Calu3 (cell line): Measurements from ENCODE around the gene GRIA1. TPM values are rescaled to one million over a fixed set of nuclear protein-coding genes. Genes with fewer than 3 reads are reported as not detected.

ENCODE experiments used
- BruUV-seq: library from RNA; stranded (reverse); fragments of 400-500 nt; replicated peaks from 2 replicates; lab custom pipeline; 2021; lab: Mats Ljungman, UMichigan
- CTCF ChIA-PET: fragments of 300-600 bp; sonication (Branson Sonifier 250); formaldehyde crosslinking; loops from one replicate; lab custom pipeline; 2022; ENCODE audit warnings: antibody characterized with exemption; lab: Charles Lee
- DNase-seq: peaks from one replicate; pipeline ENCODE4 v3.0.0; 2022
- H3K27ac Mint-ChIP-seq: one replicate; pipeline ENCODE4 v1.8.0; 2022; ENCODE audit warnings: mixed read lengths; ENCODE audit not compliant: unreplicated experiment
- H3K27me3 Mint-ChIP-seq: one replicate; pipeline ENCODE4 v1.8.0; 2022; ENCODE audit warnings: mixed read lengths; ENCODE audit not compliant: unreplicated experiment
- H3K36me3 Mint-ChIP-seq: one replicate; pipeline ENCODE4 v1.8.0; 2022; ENCODE audit warnings: mild to moderate bottlenecking, moderate library complexity, mixed read lengths; ENCODE audit not compliant: insufficient read depth, unreplicated experiment
- H3K4me1 Mint-ChIP-seq: one replicate; pipeline ENCODE4 v1.8.0; 2022; ENCODE audit warnings: mild to moderate bottlenecking, low read depth, mixed read lengths; ENCODE audit not compliant: unreplicated experiment
- H3K4me3 Mint-ChIP-seq: one replicate; pipeline ENCODE4 v1.8.0; 2022; ENCODE audit warnings: mild to moderate bottlenecking, low read depth, moderate library complexity, mixed read lengths; ENCODE audit not compliant: unreplicated experiment
- H3K9me3 Mint-ChIP-seq: one replicate; pipeline ENCODE4 v1.8.0; 2022; ENCODE audit warnings: low read depth, mixed read lengths; ENCODE audit not compliant: unreplicated experiment
- intact Hi-C: fragments of 100-400 bp; cut with micrococcal nuclease; formaldehyde crosslinking; loops from one replicate; pipeline ENCODE4 v1.10.0; 2022; ENCODE audit not compliant: unreplicated experiment
- total RNA-seq: library from RNA; stranded (reverse); gene quantifications from 2 replicates; pipeline ENCODE4 v1.2.3, GENCODE V29; 2022
- TF ChIP-seq, protein P1 (sequence below): fragments of 200-600 bp; IDR thresholded peaks from one replicate; pipeline ENCODE4 v1.8.0; 2022; ENCODE audit warnings: antibody characterized with exemption; ENCODE audit not compliant: unreplicated experiment

Gene GRIA1
- total RNA-seq, 1 experiment from 2014 or later, result not detected

DNA sequence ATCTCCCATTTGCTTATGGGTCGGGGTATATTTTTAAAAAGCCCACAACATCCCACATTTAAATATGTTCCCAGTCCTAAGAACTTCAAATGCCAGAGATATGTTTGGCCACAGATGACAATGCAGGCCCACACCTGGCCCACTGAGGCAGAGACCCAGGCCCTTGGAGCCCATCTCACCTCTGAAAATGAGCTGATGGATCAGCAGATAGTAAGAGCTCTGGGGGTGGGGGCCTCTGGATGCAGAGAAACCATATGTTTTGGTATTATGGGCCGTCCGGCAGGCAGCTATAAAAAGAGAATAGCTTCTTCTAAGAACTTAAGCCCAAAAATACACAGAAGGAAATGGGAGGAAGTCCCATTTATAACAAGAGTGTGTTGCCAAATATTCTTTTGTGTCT lies 256.0 kb downstream of the GRIA1 start:
- Mint-ChIP-seq H3K36me3 (no peaks in the 10 kb centered on the region), H3K4me1 (no peaks in the 10 kb centered on the region), H3K27ac (no peak overlapping the region), H3K9me3 (no peaks in the 10 kb centered on the region), H3K4me3 (no peak overlapping the region), H3K27me3 (peaks cover 25% of the 10 kb centered on the region)
- CTCF ChIA-PET, result interaction anchor here (0.5 kb wide), 1 partner anchor 240 kb away, joined by 6 read pairs; no protein-coding TSS in a partner anchor
- intact Hi-C loops, result no loop called here
- no TSS peak for BruUV-seq
- TF ChIP-seq, protein P1, sequence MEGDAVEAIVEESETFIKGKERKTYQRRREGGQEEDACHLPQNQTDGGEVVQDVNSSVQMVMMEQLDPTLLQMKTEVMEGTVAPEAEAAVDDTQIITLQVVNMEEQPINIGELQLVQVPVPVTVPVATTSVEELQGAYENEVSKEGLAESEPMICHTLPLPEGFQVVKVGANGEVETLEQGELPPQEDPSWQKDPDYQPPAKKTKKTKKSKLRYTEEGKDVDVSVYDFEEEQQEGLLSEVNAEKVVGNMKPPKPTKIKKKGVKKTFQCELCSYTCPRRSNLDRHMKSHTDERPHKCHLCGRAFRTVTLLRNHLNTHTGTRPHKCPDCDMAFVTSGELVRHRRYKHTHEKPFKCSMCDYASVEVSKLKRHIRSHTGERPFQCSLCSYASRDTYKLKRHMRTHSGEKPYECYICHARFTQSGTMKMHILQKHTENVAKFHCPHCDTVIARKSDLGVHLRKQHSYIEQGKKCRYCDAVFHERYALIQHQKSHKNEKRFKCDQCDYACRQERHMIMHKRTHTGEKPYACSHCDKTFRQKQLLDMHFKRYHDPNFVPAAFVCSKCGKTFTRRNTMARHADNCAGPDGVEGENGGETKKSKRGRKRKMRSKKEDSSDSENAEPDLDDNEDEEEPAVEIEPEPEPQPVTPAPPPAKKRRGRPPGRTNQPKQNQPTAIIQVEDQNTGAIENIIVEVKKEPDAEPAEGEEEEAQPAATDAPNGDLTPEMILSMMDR, result no peak
- no peak for DNase-seq

GRCh38 chr5:153748823-153749222 lies 258.4 kb downstream of the GRIA1 start:
- H3K27ac Mint-ChIP-seq, result no peak overlapping the region
- TF ChIP-seq, protein P1, result no peak
- H3K27me3 Mint-ChIP-seq, result peaks cover 28% of the 10 kb centered on the region
- BruUV-seq, result no TSS peak
- DNase-seq, result no peak
- CTCF ChIA-PET, result no interaction called here
- H3K4me1 Mint-ChIP-seq, result no peaks in the 10 kb centered on the region
- no peak overlapping the region for H3K4me3 Mint-ChIP-seq
- no peaks in the 10 kb centered on the region for H3K9me3 Mint-ChIP-seq
- no peaks in the 10 kb centered on the region for H3K36me3 Mint-ChIP-seq
- intact Hi-C loops, result no loop called here

- DNase-seq, result no peak
- no peaks in the 10 kb centered on the region for H3K36me3 Mint-ChIP-seq
- no TSS peak for BruUV-seq
- intact Hi-C loops, result no loop called here
- H3K9me3 Mint-ChIP-seq, result no peaks in the 10 kb centered on the region
- H3K27ac Mint-ChIP-seq, result no peak overlapping the region
- peaks cover 28% of the 10 kb centered on the region for H3K27me3 Mint-ChIP-seq
- TF ChIP-seq, protein P1, result no peak
- H3K4me3 Mint-ChIP-seq, result no peak overlapping the region
- H3K4me1 Mint-ChIP-seq, result no peaks in the 10 kb centered on the region
- CTCF ChIA-PET, result interaction anchor here (0.5 kb wide), 1 partner anchor 13 kb away, joined by 7 read pairs; no protein-coding TSS in a partner anchor
Measured at GRCh38 chr5:153749960-153750359, 259.5 kb downstream of the GRIA1 start.

DNA sequence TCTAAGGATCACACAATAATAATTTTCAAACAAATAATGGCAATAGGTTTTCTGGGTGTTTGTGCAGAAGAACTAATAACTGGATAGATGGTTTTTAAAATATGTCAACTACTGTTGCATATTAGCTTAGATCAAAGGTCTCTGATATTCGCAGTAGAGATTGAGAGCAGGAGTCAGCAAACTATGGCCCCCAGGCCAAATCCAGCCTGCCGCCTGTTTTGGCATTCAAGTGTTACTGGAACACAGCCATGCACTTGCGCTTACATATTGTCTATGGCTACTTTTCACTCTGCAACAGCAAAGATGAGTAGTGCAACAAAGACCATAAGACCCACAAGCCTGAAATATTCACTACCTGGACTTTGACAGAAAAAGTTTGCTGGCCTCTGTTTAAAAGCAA lies 260.8 kb downstream of the GRIA1 start:
- H3K27me3 Mint-ChIP-seq, result peaks cover 28% of the 10 kb centered on the region
- H3K4me1 Mint-ChIP-seq, result no peaks in the 10 kb centered on the region
- BruUV-seq, result no TSS peak
- no peak overlapping the region for H3K27ac Mint-ChIP-seq
- intact Hi-C loops, result no loop called here
- DNase-seq, result no peak
- no peaks in the 10 kb centered on the region for H3K9me3 Mint-ChIP-seq
- CTCF ChIA-PET, result no interaction called here
- H3K36me3 Mint-ChIP-seq, result no peaks in the 10 kb centered on the region
- TF ChIP-seq, protein P1, result no peak
- H3K4me3 Mint-ChIP-seq, result no peak overlapping the region
